ENCODE measurements around the gene TBC1D5.
"Not testable (repeated sequence)": the region's sequence is repeated elsewhere in the genome, so short reads cannot be mapped to it uniquely, and the experiment has no call there.

GRCh38 chr3:17692846-17693669 lies 49.4 kb downstream of the TBC1D5 start:
- TF ChIP-seq POLR2A (IDR thresholded peaks at IDR 0.05); CTCF (IDR thresholded peaks at IDR 0.05 in 8 of 11, conservative IDR thresholded peaks at IDR 0.05 in 3 of 11): not testable (repeated sequence)
- TF ChIP-seq POLR2AphosphoS5 (IDR thresholded peaks at IDR 0.05), result peak in 1 of 3 donors; percentile 29
